A549 treated with Hydrocortisone at 1 μM for 4 hours (cell line): ENCODE measurements around the gene TTBK1. TPM values are rescaled to one million over a fixed set of nuclear protein-coding genes. Genes with fewer than 3 reads are reported as not detected.

Experiments used
- total RNA-seq: library from RNA; stranded (reverse); fragments of 200-300 nt; extraction: Qiagen RNA extraction; gene quantifications from 5 replicates; pipeline ENCODE4 v1.2.3, GENCODE V29; 2022

TTBK1 gene
- 0.05 to 0.07 TPM (median 0.06 TPM) in 5 replicates for total RNA-seq

DNA sequence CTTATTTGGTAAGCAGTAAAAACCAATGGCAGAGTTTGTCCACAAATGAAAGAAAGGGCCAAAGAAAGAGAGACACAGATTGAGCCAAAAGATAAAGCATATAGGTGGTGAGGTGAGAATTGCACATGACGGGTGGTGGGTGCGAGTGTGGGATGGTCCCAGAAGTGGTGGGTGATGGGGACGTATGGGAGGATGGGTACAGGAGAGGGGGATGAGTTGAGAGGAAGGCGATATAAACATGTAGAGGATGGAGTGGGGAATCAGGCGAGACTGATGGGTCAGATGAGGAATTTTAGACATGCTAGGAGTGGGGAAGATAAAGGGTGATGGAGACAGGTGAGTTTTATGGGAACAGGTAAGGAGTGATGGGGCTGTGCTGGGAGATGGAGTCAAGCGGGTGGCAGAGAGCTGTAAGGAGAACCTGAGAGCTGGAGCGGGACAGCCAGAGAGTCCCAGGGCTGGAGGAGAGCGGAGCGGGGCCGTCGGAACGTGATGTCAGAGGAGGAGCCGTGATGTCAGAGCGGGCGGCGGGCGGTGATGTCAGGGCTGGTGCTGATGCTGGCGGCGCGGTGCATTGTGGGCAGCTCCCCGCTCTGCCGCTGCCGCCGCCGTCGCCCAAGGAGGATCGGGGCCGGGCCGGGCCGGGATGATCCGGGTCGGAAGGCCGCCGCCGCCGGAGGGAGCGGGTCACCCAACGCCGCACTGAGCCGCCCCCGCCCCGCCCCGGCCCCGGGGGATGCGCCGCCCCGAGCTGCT, at the start of gene TTBK1:
Gene TTBK1, plus strand, starts transcription at position 574 of the 756 bp plus-strand sequence. CDS start 3,180 bp downstream, outside the sequence.

GRCh38 chr6:43228951-43229802, 14.1 kb upstream of the TTBK1 start, which contains the start of gene DNPH1:
Gene DNPH1, minus strand, starts transcription at chr6:43229481. Its CDS starts 25 bp downstream, at chr6:43229456.

GRCh38 chr6:43297644-43298564, 54.6 kb downstream of the TTBK1 start, which contains the start of gene SLC22A7:
Gene SLC22A7, plus strand, starts transcription at chr6:43298260. Its CDS starts 99 bp downstream, at chr6:43298359.

GRCh38 chr6:43308101-43308989, 65.1 kb downstream of the TTBK1 start, which contains the start of gene CRIP3:
Gene CRIP3, minus strand, starts transcription at chr6:43308826. Its CDS starts 34 bp downstream, at chr6:43308792.

Other genes starting within 250 kb of the TTBK1 start
- gene MEA1, start 229.5 kb upstream of the TTBK1 start, total RNA-seq, result 87.9 to 98.7 TPM (median 90.9 TPM) in 5 replicates
- 27.1 to 27.9 TPM (median 27.6 TPM) in 5 replicates for gene KLHDC3, start 229.2 kb upstream of the TTBK1 start, total RNA-seq
- gene RRP36, start 221.9 kb upstream of the TTBK1 start, total RNA-seq, result 65.6 to 79.1 TPM (median 68.6 TPM) in 5 replicates
- 6.5 to 8.8 TPM (median 7.8 TPM) in 5 replicates for gene CUL7, start 189.6 kb upstream of the TTBK1 start, total RNA-seq
- 52.9 to 63.2 TPM (median 55.8 TPM) in 5 replicates for gene MRPL2, start 184.0 kb upstream of the TTBK1 start, total RNA-seq
- 6.3 to 8.2 TPM (median 6.7 TPM) in 5 replicates for gene KLC4, start 183.8 kb upstream of the TTBK1 start, total RNA-seq
- gene PTK7, start 167.2 kb upstream of the TTBK1 start, total RNA-seq, result 3.9 to 5.1 TPM (median 4.6 TPM) in 5 replicates
- 13.9 to 17.0 TPM (median 15.7 TPM) in 5 replicates for gene SRF, start 72.2 kb upstream of the TTBK1 start, total RNA-seq
- 7.7 to 9.5 TPM (median 8.8 TPM) in 5 replicates for gene CUL9, start 61.3 kb upstream of the TTBK1 start, total RNA-seq
- 64.3 to 99.4 TPM (median 97.9 TPM) in 5 replicates for gene DNPH1, start 14.0 kb upstream of the TTBK1 start, total RNA-seq
- gene SLC22A7, start 54.8 kb downstream of the TTBK1 start, total RNA-seq, result not detected in 5 replicates
- 0.31 to 0.45 TPM (median 0.37 TPM) in 4 of 5 replicates, not detected in the other for gene CRIP3, start 65.3 kb downstream of the TTBK1 start, total RNA-seq
- 3.6 to 6.7 TPM (median 5.0 TPM) in 5 replicates for gene ZNF318, start 126.2 kb downstream of the TTBK1 start, total RNA-seq
- gene ABCC10, start 184.1 kb downstream of the TTBK1 start, total RNA-seq, result 7.7 to 10.6 TPM (median 9.2 TPM) in 5 replicates
- gene DLK2, start 212.1 kb downstream of the TTBK1 start, total RNA-seq, result 5.6 to 8.1 TPM (median 7.6 TPM) in 5 replicates
- gene TJAP1, start 234.1 kb downstream of the TTBK1 start, total RNA-seq, result 17.8 to 19.6 TPM (median 18.8 TPM) in 5 replicates